GM12875 (cell line): ENCODE data around the gene DNAJC9.

ENCODE experiments used
- H3K4me3 ChIP-seq: one replicate; pipeline ENCODE4 v1.5.1; 2011; ENCODE audit warnings: low read depth, low read length, control low read depth
- CTCF ChIP-seq: IDR thresholded peaks from 2 replicates; pipeline ENCODE4 v1.5.1; 2011; ENCODE audit warnings: low read depth, mild to moderate bottlenecking, control low read depth, inconsistent platforms, low read length, moderate library complexity, borderline replicate concordance; ENCODE audit not compliant: insufficient read depth

The DNAJC9 gene

GRCh38 chr10:73238990-73239566, 8.0 kb downstream of the DNAJC9 start:
- TF ChIP-seq CTCF = no peak
- H3K4me3 ChIP-seq = no peak overlapping the region

- H3K4me3 ChIP-seq = no peak overlapping the region
- TF ChIP-seq CTCF = no peak
Measured at GRCh38 chr10:73234695-73235094, 12.4 kb downstream of the DNAJC9 start.

- no peak for TF ChIP-seq CTCF
- no peak overlapping the region for H3K4me3 ChIP-seq
Measured at GRCh38 chr10:73233883-73234282, 13.2 kb downstream of the DNAJC9 start.

GRCh38 chr10:73232887-73233286, 14.2 kb downstream of the DNAJC9 start:
- no peak for TF ChIP-seq CTCF
- no peak overlapping the region for H3K4me3 ChIP-seq

GRCh38 chr10:73229567-73229966, 17.5 kb downstream of the DNAJC9 start:
- TF ChIP-seq CTCF = no peak
- H3K4me3 ChIP-seq = no peak overlapping the region

GRCh38 chr10:73228247-73228646, 18.8 kb downstream of the DNAJC9 start:
- TF ChIP-seq CTCF = no peak
- no peak overlapping the region for H3K4me3 ChIP-seq

GRCh38 chr10:73226663-73227062, 20.4 kb downstream of the DNAJC9 start:
- no peak overlapping the region for H3K4me3 ChIP-seq
- no peak for TF ChIP-seq CTCF
